ENCODE results near the gene CABS1. TPM values are rescaled to one million over a fixed set of nuclear protein-coding genes. Genes with fewer than 3 reads are reported as not detected.

CABS1 gene
- total RNA-seq, 1 donor from 2014 or later: 0.19 TPM

DNA sequence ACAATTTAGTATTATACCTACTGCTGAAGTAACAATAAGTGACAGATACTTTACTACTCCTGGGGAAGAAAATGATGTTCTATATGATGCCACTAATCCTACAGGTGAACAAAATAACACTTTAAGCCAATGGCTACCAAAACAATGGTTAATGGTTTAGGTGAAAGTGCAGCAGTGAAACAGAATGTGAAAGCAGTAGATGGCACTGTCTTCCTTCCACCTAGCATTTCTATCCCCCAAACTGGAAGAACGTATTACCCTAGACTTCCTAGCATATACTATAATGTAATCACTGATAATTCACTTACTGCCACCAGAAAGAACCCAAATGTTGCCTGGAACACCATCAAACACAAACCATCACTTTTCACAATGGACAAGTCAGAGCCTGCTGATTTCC is 18.9 kb upstream of the CABS1 start:
- no peaks in the 10 kb centered on the region for H3K36me3 Mint-ChIP-seq
- H3K27me3 Mint-ChIP-seq: no peaks in the 10 kb centered on the region
- DNase-seq (ENCODE audit: extremely low spot score, unreplicated experiment): no peak
- TF ChIP-seq CTCF (conservative IDR thresholded peaks at IDR 0.05): no peak
- H3K4me1 Mint-ChIP-seq (ENCODE audit: unreplicated experiment): no peaks in the 10 kb centered on the region
- H3K27ac Mint-ChIP-seq: no peak overlapping the region
- H3K4me3 Mint-ChIP-seq: no peak overlapping the region
- H3K9me3 Mint-ChIP-seq: no peaks in the 10 kb centered on the region

DNA sequence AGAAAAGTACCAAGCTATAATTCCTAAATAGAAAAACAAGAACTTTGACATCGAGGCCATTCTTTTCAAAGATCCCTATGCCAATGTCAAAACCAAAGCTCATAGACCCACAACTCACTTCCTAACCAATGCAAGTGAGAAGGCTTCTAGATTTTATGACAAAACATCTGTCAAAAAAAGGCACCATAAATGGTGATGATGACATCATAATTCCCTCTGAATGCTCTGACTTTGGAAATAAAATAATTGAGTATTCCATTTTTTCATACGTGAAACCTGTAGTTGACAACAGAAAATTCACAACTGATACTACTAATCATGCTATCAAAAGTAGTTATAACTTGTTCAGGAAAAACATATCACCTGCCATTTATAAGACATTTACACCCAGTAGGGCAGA is 8.7 kb upstream of the CABS1 start:
- Mint-ChIP-seq H3K36me3 (no peaks in the 10 kb centered on the region), H3K27me3 (no peaks in the 10 kb centered on the region), H3K4me3 (no peak overlapping the region), H3K9me3 (peaks cover 5% of the 10 kb centered on the region), H3K27ac (no peak overlapping the region), H3K4me1 (ENCODE audit: unreplicated experiment) (no peaks in the 10 kb centered on the region)
- DNase-seq (ENCODE audit: extremely low spot score, unreplicated experiment): no peak
- TF ChIP-seq CTCF (conservative IDR thresholded peaks at IDR 0.05): no peak

- no peak for TF ChIP-seq CTCF (conservative IDR thresholded peaks at IDR 0.05)
- Mint-ChIP-seq H3K27ac (no peak overlapping the region), H3K4me3 (no peak overlapping the region), H3K4me1 (ENCODE audit: unreplicated experiment) (no peaks in the 10 kb centered on the region), H3K36me3 (no peaks in the 10 kb centered on the region), H3K27me3 (no peaks in the 10 kb centered on the region), H3K9me3 (no peaks in the 10 kb centered on the region)
- DNase-seq (ENCODE audit: extremely low spot score, unreplicated experiment): no peak
These were observed 1.3 kb downstream of the CABS1 start for GRCh38 chr4:70336043-70336442.

GRCh38 chr4:70337886-70338420 is 3.2 kb downstream of the CABS1 start:
- TF ChIP-seq CTCF (conservative IDR thresholded peaks at IDR 0.05): no peak
- Mint-ChIP-seq H3K4me1 (ENCODE audit: unreplicated experiment) (no peaks in the 10 kb centered on the region), H3K27me3 (no peaks in the 10 kb centered on the region), H3K27ac (no peak overlapping the region), H3K9me3 (no peaks in the 10 kb centered on the region), H3K36me3 (no peaks in the 10 kb centered on the region), H3K4me3 (no peak overlapping the region)
- DNase-seq (ENCODE audit: extremely low spot score, unreplicated experiment): no peak

DNA sequence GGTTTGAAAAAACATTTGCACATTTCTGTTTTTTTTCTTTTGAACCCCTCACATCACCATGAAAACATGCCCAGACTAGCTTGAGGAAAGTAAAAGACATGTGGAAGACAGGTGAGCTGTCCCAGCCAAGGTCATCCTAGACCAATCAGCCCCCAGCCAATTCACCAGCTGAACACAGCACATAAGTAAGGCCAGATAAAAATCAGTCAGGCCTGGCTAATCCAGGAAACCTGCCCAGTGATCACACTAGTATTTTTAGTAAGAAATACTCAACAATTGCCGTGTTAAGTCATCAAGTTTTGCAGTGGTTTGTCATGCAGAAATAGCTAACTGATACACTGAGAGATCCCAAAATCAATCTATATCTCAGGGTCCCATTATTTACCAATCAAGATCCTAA is 21.4 kb downstream of the CABS1 start:
- no peak for DNase-seq (ENCODE audit: extremely low spot score, unreplicated experiment)
- TF ChIP-seq CTCF (conservative IDR thresholded peaks at IDR 0.05): no peak
- Mint-ChIP-seq H3K27ac (no peak overlapping the region), H3K36me3 (no peaks in the 10 kb centered on the region), H3K9me3 (no peaks in the 10 kb centered on the region), H3K27me3 (peaks cover 3% of the 10 kb centered on the region), H3K4me1 (ENCODE audit: unreplicated experiment) (no peaks in the 10 kb centered on the region), H3K4me3 (no peak overlapping the region)

DNA sequence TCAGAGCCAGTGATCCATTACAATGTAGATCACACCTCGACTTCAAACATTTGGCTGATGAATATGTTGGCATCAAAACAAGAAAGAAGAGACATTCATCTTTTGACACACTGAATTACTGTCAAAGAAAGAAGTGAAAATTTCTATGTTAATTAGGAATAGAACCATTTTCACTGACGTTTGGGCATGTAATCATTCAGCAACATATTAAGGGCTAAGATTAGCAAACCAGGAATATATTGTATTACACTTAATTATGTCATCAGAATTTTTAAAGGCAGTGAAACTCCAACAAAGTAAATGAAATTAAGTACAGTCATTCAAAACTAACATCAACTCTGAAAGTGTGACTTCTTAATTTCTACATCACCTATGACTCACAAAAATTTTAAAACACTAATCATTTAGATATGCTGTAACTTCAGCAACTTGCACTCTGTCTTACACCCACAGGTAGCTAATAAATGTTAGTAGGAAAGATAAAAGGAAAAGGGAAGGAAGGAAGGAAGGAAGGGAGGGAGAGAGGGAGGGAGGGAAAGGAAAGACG is 24.4 kb downstream of the CABS1 start:
- H3K27ac Mint-ChIP-seq: no peak overlapping the region
- no peaks in the 10 kb centered on the region for H3K9me3 Mint-ChIP-seq
- no peaks in the 10 kb centered on the region for H3K36me3 Mint-ChIP-seq
- H3K4me3 Mint-ChIP-seq: no peak overlapping the region
- no peaks in the 10 kb centered on the region for H3K4me1 Mint-ChIP-seq (ENCODE audit: unreplicated experiment)
- TF ChIP-seq CTCF (conservative IDR thresholded peaks at IDR 0.05): no peak
- H3K27me3 Mint-ChIP-seq: no peaks in the 10 kb centered on the region
- no peak for DNase-seq (ENCODE audit: extremely low spot score, unreplicated experiment)

Data from type B pancreatic cell (in vitro differentiated cells).